Measurements from ENCODE around the gene GABRR3. TPM values are rescaled to one million over a fixed set of nuclear protein-coding genes. Genes with fewer than 3 reads are reported as not detected.

The GABRR3 gene
- total and polyA plus RNA-seq, 2 experiments from 2014 or later = not detected

GRCh38 chr3:98038876-98039275 lies 3.8 kb upstream of the GABRR3 start (continued):
- TF ChIP-seq ZNF462 (CRISPR knock-in tag; IDR thresholded peaks at IDR 0.05) (no peak), EZH2phosphoT487 (IDR thresholded peaks at IDR 0.05; ENCODE audit: unreplicated experiment) (no peak), JUNB (IDR thresholded peaks at IDR 0.05; ENCODE audit: unreplicated experiment) (no peak), NANOG (IDR thresholded peaks at IDR 0.05; ENCODE audit: borderline replicate concordance) (no peak), STAT1 (IDR thresholded peaks at IDR 0.05; ENCODE audit: unreplicated experiment) (no peak), CREB1 (CRISPR knock-in tag; IDR thresholded peaks at IDR 0.05; ENCODE audit: low read depth) (no peak)

- no peak for DNase-seq (ENCODE audit: low spot score)
- H3K4me1 Mint-ChIP-seq = peaks cover 7% of the 10 kb centered on the region; the same call in 2 of the 3 replicates
- H3K4me3 Mint-ChIP-seq = no peak overlapping the region
- Histone ChIP-seq H3K36me3 (ENCODE audit: insufficient read depth) (no peaks in the 10 kb centered on the region), H2AFZ (no peak overlapping the region), H3K4me3 (no peak overlapping the region), H3K4me2 (no peak overlapping the region), H3K9me2 (ENCODE audit: insufficient read depth) (no peaks in the 10 kb centered on the region), H3K4me1 (ENCODE audit: insufficient read depth) (0 out of 2 replicates have a peak, but pooled peaks cover 7% of the 10 kb centered on the region), H3K27ac (ENCODE audit: low read depth) (no peak overlapping the region), H3K79me2 (replicated peaks; ENCODE audit: insufficient read depth) (no peaks in the 10 kb centered on the region), H4K20me1 (replicated peaks; ENCODE audit: insufficient read depth) (no peaks in the 10 kb centered on the region), H3F3A (replicated peaks; ENCODE audit: low read depth) (no peaks in the 10 kb centered on the region), H3K27me3 (ENCODE audit: insufficient read depth) (no peaks in the 10 kb centered on the region)
- TF ChIP-seq ZNF114 (CRISPR knock-in tag; IDR thresholded peaks at IDR 0.05) (no peak), POLR2AphosphoS5 (IDR thresholded peaks at IDR 0.05; ENCODE audit: low read depth) (no peak), NANOG (IDR thresholded peaks at IDR 0.05; ENCODE audit: borderline replicate concordance) (no peak), ZNF331 (CRISPR knock-in tag; IDR thresholded peaks at IDR 0.05; ENCODE audit: low read depth) (no peak), STAT1 (IDR thresholded peaks at IDR 0.05; ENCODE audit: unreplicated experiment) (no peak), CREB1 (CRISPR knock-in tag; IDR thresholded peaks at IDR 0.05; ENCODE audit: low read depth) (no peak), CTCF (conservative IDR thresholded peaks at IDR 0.05; ENCODE audit: low read depth in 2 of 2) (no peak)
- H3K27me3 Mint-ChIP-seq (ENCODE audit: insufficient read depth, low read depth, poor library complexity) = peaks cover 1% of the 10 kb centered on the region
- peaks cover 5% of the 10 kb centered on the region for H3K36me3 Mint-ChIP-seq (ENCODE audit: low read depth)
- no peak for ATAC-seq
- H3K27ac Mint-ChIP-seq = no peak overlapping the region
- H3K9me3 Mint-ChIP-seq = peaks cover 7% of the 10 kb centered on the region
Observed at GRCh38 chr3:98038286-98038685, 3.2 kb upstream of the GABRR3 start.

All from GM23338 (cell line).